GM12801 (cell line): ENCODE data around the gene SHC3.

ENCODE experiments used
- CTCF ChIP-seq: IDR thresholded peaks from one replicate; pipeline ENCODE4 v1.5.1; 2011; ENCODE audit warnings: control low read depth; ENCODE audit not compliant: insufficient read length; ENCODE audit errors: extremely low read depth

SHC3 gene

GRCh38 chr9:89080193-89080592, 98.4 kb downstream of the SHC3 start:
- no peak for TF ChIP-seq CTCF

DNA sequence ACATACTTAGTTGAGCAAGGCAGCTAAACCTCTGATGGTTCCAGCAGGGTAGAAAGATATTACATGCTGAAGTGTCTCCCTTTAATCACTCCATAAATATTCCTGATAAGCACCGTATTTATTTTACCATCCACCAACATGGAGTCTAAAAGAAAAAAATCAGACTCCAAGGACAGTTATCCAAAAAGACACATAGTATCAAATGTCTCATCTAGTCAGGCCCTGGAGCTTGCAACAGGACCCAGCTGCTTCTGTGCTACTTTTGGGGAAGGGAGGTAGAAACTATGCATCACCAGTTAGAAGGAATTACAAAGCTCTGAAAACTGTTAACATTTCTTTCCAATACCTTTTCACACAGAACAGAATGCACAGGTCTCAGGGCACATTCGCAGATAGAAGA, 99.2 kb downstream of the SHC3 start:
- TF ChIP-seq CTCF: no peak

- TF ChIP-seq CTCF: no peak
Observed at GRCh38 chr9:89078860-89079259, 99.8 kb downstream of the SHC3 start.

DNA sequence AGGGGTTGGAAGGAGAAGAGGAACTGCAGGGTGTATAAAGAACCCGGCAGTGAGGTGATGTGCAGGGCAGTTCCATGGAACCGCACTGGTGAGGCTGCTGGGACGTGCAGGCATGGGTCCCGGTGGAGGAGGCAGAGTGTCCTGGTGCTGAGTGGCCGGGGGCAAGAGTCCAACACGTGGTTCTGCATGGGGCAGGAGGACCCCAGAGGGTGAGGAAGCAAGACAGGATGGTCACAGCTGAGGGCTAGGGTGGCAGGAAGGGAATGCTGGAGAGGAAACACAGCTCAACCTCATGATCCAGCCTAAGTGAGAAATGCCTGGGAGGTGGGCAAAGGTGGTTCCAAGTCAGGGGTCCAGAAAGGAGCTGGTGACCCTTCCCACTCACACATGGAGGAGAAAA, 100.2 kb downstream of the SHC3 start:
- no peak for TF ChIP-seq CTCF

- no peak for TF ChIP-seq CTCF
Observed at GRCh38 chr9:89077519-89077918, 101.1 kb downstream of the SHC3 start.

- no peak for TF ChIP-seq CTCF
Observed at GRCh38 chr9:89073397-89073796, 105.2 kb downstream of the SHC3 start.

- TF ChIP-seq CTCF: no peak
Observed at GRCh38 chr9:89071591-89071990, 107.0 kb downstream of the SHC3 start.

- no peak for TF ChIP-seq CTCF
Observed at GRCh38 chr9:89066835-89067234, 111.8 kb downstream of the SHC3 start.
